Measurements from ENCODE around the gene TH. TPM values are rescaled to one million over a fixed set of nuclear protein-coding genes. Genes with fewer than 3 reads are reported as not detected.

The TH gene
- polyA plus RNA-seq (ENCODE audit: insufficient read length in 12 of 12), result 1 to 10 TPM in 1 of 12 donors, under 1 TPM in 7, not detected in 4; 0.10 to 1.3 (median 0.51) TPM
- long read RNA-seq, donor 1, result 0 reads
- long read RNA-seq, donor 2, result 0 reads
- long read RNA-seq, donor 3, result 0 reads
- long read RNA-seq, donor 4, result 0 reads
- long read RNA-seq, donor 5, result 0 reads
- long read RNA-seq, donor 6, result 0 reads
- long read RNA-seq, donor 7, result 0 reads
- long read RNA-seq, donor 8, result 0 reads
- long read RNA-seq, donor 9, result 0 reads
- long read RNA-seq, donor 10, result 0 reads
- long read RNA-seq, donor 11, result 0 reads

DNA sequence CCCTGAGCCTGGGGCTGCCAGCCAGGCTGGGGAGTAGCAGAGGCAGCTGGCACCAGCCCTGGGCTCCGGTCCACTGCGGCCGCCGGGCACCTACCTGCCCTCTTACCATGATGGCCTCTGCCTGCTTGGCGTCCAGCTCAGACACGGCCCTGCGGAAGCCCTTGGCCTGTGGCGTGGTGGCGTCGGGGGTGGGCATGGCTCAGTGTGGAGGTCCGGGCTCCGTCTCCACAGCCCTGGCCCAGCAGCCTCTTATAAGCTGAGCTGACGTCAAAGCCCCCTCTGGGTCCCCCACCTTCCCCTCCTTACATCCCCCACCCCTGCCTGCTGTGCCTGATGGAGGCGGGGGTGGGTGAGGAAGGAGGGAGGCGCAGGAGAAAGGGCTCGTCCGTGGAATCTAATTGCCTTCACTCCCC lies at the start of gene TH:
TH (minus strand) TSS at position 225 of the 413 bp plus-strand sequence; CDS start at position 196, 29 bp downstream.
- no peak for DNase-seq

DNA sequence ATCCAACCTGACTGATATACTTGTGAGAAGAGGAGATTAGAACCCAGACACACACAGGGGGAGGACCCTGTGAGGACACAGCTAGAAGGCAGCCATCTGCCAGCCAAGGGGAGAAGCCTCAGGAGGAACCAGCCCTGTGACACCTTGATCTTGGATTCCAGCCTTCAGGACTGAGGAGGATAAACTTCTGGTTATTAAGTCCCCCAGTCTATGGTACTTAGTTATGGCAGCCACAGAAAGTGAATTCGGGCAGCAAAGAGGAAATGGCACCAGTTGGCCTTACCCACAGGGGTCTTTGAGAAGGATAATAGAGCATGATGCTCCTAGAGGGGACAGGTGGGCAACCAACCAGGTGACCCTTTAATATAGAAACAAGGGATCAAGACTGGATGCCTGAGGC lies 49.4 kb upstream of the TH start:
- no peak for DNase-seq

DNA sequence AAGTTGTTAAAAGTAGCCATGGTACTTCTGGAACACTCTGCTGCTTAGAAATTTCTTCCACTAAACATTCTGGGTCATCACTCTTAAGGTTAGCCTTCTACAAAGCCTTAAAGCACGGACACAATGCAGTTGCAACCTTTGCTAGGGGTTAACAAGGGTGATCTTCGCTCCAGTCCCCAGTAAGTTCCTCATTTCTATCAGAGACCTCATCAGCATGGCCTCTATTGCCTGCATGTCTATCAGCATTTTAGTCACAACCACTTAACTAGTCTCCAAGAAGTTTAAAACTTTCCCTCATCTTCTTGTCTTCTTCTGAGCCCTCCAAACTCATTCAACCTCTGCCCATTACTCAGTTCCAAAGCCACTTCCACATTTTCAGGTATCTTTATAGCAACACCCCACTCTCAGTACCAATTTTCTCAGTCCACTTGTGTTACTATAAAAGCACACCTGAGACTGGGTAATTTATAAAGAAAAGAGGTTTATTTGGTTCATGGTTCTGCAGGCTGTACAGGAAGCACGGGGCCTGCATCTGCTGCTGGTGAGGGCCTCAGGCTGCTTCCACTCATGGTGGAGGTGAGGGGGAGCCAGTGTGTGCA lies 48.7 kb upstream of the TH start:
- no peak for DNase-seq

DNA sequence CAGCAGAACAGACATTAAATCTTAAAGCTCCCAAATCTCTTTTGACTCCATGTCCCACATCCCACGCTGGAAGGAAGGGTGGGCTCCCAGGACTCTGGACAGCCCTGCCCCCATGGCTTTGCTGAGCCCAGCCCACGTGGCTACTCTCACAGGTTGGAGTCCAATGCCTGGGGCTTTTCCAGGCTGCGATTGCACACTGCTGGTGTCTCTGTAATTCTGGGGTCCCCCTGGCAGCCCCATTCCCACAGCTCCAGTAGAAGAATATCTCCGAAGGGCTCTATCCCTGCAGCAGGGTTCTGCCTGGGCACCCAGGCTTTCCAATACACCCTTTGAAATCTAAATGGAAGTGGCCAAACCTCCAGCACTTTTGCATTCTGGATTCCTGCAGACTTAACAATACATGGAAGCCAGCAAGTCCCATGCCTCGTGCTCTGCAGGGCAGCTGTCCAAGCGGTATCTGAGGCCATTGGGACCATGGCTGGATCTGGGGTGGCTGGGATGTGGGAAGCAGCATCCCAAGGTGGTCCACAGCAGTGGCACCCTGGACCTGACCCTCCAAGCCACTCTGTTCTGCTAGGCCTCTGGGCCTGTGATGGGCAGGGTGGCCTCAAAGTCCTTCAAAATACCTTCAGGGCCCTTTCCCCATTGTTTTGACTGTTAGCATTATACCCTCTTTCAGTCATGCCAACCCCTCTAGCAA lies 47.9 kb upstream of the TH start:
- no peak for DNase-seq

DNA sequence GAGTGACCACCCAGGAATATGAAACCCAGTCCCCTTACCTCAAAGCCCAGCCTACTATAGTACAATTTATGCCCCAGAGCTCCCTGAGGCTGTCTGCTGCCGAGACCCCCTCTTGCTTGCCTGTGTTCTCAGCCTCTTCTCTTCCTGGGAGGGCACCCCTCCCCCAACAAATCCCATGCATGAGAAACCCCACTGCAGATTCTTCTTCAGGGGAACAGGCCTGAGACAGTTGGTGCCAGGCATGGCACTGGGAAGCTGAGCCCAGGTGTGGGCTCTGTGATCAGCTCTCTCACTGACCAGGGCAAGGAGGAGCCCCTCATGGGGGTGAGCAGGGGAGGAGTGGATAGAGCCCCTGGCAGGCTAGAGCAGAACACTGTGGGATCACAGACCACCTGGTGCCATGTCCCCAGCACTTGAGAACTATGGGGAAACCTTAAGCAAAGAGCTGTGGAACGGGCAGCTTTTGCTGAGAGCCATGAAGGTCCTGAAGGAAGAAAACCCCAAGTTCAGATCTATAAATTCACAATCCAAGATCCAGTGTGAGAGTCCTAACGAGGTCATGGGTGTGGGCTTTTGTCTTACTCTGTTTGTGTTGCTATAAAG lies 46.5 kb upstream of the TH start:
- DNase-seq, result no peak

DNA sequence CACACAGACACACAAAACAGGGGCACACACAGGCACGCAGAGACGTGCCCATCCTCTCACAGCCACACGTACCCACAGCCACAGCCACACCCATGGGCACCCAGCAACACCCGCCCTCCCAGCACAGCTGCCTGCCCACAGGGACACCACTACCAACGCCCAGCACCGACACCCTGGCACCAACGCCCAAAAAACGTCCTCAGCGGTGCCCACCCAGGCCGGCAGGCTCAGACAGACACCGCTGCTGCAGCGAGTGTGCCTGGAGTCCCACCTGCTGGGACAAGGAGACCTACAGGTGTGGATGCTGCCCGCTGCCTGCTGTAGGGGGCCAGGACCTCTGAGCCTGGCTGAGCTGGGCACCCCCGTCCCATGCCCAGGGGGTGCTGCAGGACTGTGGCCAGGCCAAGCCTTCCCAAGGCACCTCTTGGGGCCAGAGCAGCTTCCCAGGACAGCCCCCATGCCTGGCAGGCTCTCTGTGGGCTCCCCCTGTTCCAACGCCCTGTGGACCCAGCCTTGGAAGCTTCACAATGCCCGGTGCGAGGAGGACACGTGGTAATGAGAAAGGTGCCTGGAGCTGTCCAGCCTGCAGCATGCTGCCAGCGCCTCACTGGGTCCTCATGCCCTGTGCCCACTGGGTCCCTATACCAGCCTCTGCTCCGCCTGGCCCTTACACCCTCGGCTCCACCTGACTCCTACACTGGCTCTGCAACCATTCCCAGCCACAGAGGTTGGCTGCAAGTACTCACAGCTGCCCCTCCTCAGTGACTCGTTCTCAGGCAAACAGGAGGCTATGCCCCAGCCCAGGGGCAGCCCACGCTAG lies 45.8 kb upstream of the TH start:
- DNase-seq, result no peak

DNA sequence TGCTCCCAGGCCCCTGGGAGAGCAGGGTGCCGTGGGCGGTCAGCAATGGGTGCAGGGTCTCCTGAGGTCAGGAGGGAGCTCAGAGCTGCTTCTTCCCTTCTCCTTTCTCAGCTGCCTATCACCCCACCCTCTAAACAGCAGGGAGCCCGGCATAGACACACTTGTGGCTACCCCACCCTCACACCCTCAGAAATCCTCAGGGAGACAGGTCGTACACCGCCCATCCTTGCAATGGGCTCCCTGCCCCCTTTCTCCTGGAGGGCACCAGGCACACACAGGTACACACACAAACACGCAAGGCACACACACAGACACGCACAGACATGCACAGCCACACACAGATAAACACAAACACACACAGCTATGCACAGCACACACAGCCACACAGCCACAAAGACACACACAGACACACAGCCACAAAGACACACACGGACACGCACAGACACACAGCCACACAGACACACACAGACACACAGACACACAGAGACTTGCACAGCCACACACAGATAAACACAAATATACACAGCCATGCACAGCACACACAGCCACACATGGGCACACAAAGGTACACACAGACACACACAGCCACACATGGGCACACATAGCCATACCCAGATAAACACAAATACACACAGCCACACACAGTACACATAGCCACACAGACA lies 44.9 kb upstream of the TH start:
- no peak for DNase-seq

DNA sequence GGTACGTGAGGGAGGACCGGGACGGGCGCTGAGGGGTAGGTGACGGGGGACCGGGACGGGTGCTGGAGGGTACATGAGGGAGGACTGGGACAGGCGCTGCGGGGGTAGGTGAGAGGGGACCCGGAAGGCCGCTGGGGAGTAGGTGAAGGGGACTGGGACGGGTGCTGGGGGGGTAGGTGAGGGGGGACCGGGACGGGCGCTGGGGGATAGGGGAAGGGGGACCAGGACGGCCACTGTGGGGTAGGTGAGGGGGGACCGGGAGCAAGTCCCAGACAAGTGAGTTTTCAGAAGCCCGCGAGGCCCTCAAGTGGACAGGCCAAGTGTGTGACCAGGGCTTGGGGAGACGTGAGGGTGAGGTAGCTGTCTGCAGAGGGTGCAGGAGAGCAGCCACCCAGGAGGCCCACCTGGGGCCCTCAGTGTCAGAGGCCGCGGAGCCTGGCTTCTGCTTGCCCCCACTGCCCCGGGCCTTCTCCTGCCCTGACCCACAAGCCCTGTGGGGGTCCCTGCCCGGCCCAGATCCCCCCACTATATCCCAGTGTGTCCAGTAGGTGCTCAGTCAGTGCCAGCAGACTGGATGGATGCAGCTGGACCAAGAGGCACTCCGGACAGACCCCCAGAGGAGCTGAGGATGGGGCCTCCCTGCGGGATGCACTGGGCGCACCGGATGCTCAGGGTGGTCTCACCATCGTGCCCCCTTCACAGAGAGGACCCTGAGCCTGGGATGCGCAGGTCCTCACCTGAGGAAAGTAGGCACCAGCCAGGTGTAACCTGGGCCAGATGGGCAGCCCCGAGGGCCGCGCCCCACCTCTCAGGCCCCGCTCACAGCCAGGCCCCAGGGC lies 44.2 kb upstream of the TH start:
- no peak for DNase-seq

DNA sequence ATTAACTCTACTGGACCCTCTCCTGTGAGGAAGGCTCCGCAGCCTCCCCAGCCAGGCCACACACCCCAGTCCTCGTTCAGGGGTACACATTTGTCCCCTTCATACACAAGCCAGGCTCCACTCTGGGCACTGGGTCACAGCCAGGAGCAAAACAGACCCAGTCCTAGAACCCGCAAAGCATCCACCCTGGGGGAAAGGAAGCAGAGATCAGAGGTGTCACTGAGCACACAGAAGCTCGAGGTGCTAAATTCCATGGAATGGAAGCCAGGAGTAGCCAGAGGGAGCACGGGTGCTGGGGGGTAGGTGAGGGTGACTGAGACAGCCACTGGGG lies 43.6 kb upstream of the TH start:
- no peak for DNase-seq

DNA sequence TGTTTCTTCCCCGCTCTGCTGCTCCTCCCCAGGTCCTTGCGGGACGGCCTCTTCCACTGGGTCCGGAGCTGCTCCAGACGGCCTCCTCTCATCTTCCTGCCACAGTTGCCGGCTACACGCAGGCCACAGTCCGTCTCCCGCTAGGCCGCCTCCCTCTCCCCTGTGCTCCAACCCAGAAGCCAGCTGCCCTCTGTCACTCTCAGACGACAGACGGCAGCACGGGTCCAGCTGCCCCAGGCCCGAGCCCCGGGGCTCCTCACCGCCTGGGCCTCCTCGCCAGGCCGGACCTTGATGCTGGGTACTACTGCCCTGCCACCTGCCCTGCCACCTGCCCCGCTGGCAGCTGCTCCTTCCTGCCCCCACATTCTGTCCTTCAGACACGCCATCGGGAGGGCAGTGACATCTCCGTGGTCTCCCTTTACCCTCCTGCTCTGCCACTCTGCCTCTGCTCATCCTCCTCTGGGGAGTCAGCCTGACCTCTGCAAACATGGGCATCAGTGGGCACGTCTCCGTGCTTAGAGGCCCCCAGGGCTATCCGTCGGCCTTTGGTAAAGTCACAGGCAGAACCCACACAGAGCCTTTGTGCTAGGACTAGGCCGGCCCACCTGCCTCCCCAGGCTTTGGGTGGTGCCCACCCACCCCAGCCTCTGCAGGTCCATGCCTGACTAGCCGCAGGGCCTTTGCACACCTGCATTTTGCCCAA lies 43.1 kb upstream of the TH start:
- no peak for DNase-seq

DNA sequence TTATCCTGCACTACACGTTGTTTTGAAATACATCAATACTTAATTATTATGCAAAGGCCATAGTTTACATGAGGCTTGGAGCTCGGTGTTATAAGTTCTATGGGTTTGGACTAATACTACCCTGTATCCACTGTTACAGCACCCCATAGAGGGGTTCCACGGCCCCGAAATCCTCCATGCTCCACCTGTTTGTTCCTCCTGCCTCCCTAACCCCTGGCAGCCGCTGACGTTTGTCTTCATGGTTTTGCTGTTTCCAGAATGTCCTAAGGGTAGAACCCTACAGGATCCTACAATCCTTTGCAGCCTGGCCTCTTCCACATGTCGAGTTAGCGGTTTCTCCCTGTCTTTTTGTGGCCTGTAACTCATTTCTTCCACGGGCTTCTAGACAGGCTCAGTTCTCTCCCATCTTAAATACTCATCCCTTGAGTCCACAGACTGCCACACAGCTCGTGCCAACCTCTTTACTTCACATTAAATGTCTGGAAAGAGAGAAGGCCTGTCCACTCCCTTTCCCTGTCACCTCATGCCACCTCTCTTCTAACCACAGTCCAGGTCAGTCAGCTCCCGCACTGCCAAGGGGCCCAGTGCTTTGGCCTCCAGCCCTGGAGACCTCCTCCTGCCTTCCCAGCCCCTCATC lies 42.4 kb upstream of the TH start:
- DNase-seq, result no peak

DNA sequence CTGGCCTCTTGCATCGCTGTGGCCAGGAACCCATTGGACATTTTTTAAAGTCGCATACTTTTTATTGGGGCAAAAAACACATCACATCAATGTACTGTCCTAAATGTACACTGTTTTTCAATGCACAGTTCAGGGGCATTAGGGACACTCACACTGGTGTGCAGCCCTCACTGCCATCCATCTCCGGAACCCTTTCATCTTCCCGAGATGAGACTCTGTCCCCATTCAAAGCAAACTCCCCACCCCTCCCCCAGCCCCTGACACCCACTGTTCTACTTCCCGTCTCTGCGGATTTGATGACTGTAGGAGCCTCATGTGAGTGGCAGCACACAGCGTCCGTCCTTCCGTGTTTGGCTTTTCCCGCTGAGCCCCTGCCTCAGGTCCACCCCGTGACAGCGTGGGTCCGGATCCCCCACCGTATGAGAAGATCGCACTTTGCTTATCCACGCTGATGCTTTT lies 41.8 kb upstream of the TH start:
- no peak for DNase-seq

DNA sequence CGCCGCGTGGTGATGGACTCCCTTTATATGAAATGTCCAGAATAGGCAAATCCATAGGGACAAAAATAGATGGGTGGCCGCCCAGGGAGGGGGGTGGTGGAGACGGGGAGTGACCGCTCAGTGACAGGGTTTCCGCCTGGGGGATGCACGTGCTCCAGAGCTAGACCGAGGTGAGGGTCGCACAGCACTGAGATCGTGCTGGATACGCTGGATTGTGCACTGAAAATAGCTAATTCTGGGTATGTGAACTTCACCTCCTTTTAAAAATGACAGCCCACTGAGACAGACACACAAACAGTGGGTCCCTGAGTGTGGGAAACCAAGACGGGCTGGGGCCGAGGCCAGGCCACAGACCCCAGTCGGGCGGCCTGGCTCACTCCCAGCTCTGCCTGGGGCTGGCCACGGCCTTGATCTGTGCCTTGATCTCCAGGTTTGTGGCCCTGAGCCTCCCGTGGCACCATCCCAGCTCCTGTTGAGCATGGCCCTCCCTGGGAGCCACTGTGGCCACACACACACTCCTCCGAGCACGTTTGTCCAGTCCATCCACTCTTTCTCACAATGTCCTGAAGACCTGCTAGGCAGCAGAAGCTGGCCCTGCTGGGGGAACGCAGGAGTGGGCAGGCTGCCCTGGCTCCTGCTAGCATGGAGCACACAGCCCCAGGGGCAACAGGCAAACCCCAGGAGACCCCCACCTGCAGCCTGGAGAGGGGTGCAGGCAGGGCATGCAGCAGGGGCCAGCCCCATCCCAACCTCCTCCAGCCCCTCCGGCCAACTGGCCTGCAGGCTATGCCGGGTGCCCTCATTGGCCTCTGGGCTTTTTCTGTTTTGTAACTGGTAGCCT lies 41.0 kb upstream of the TH start:
- DNase-seq, result no peak

DNA sequence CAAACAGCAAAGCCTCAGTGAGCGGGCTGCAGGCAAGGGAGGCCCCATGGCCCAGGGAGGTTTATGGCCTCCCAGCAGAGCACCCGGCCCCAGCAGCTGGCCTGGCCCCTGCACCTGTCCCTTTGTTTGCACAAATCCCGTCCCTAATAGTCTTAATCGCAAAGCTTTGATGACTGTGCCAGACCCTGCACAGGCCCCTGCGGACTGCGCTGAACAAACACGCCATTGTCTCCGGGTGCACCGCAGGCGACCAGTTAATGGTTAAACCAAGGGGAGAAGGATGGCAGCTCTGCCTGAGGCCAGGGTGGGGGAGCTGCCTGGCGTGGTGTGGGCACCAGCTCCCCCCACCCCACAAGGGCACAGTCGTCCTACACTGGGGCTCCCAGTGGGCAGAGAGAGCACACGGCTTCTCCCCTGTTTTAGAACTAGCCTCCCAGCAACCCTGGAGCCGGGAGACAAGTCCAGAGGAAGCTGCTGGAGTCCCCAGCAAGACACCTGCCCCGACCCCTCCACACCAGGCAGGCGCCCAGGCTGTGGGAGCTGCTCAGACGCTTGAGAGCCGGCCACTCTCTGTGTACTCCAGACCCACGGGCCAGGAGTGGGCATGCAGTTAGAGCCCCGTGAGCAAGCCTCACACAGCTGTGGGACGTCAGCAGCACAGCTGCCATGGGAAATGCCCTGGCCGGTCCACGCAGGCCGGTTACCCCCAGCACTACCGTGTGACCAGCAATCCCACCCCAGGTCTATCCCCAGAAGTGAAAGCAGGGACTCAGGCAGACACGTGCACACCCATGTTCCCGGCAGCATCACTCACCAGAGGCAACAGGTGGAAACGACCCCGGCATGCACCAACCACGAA lies 39.7 kb upstream of the TH start:
- DNase-seq, result no peak

DNA sequence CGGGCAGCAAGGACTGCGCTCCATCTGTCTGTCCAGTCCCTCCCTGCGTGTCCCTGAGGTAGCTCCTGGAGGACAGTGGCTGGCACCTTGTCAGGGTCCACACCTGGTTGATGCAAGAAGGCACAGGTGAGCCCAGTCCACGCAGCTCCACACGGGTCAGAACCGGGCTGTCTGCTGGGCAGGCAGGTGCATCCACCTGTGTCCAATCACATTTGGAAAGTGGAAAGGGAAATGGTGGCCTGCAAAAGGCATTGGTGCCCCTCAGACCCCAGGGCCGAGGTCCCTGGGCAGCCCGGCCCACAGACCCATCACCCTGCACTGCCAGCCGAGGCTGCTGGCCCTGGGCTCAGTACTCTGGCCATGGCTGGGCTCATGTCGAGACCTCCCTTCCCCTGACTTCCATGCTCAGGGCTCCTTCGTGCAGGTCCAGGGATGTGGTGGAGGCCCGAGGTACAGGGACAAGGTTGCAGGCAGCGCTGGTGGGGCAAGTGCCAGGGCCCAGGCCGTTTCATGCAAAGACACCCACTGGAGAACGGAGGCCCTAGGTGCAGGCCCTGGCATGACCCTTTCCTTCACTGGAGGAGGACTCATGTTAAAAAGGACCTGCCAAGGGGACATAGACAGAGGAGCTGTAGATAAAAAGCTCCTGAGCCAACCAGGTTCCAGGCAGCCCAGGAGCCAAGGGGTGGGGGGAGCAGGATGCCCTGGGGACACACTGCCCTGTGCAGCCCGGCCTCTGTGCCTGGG lies 38.9 kb upstream of the TH start:
- DNase-seq, result no peak

DNA sequence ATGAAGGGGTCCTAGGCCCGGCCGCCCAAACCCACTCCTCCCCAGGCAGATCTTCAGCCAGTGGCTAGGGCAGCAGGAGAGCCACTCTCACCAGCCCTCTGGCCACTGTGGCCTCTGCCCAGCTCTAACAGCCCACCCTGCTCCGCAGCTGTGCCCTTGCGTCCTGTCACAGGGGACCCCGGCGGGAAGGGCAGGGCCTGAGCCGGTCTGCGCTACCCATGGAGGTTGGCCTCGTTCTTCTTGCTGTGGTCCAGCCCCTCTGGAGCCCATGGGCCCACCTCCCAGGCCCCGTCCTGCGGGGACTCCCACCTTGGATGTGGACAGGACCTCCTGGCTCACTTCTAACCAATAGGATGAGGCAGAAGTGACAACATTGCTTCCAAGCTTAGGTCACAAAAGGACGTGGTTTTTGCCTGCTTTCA lies 38.3 kb upstream of the TH start:
- DNase-seq, result no peak
